Activated CD4-positive, alpha-beta T cell treated with anti-CD3 and anti-CD28 coated beads, Interleukin-2, amount 50 U/mL, for 16 hours (primary cell): ENCODE data around the gene TTLL4.
"Not testable (repeated sequence)": the region's sequence is repeated elsewhere in the genome, so short reads cannot be mapped to it uniquely, and the experiment has no call there.

Experiments
- DNase-seq: peaks from one replicate; pipeline ENCODE4 v3.0.0-alpha.2; 2020

The TTLL4 gene

GRCh38 chr2:218745559-218746469 is 35.2 kb downstream of the TTLL4 start:
- no peak for DNase-seq

- DNase-seq: no peak
Measured at GRCh38 chr2:218746470-218746795, 35.8 kb downstream of the TTLL4 start.

DNA sequence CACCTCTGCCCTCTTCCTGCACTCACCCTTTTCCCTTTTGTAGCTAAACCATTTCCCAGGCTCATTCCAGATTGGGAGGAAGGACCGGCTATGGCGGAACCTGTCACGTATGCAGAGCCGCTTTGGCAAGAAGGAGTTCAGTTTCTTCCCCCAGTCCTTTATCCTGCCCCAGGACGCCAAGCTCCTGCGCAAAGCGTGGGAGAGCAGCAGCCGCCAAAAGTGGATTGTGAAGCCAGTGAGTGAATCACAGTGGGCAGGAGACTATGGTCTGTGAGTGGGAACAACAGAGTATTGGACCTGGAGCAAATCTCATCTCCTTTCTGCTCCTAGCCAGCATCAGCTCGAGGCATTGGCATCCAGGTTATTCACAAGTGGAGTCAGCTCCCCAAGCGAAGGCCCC is 36.3 kb downstream of the TTLL4 start:
- DNase-seq: no peak

GRCh38 chr2:218748741-218749441 is 38.3 kb downstream of the TTLL4 start:
- DNase-seq: no peak

DNA sequence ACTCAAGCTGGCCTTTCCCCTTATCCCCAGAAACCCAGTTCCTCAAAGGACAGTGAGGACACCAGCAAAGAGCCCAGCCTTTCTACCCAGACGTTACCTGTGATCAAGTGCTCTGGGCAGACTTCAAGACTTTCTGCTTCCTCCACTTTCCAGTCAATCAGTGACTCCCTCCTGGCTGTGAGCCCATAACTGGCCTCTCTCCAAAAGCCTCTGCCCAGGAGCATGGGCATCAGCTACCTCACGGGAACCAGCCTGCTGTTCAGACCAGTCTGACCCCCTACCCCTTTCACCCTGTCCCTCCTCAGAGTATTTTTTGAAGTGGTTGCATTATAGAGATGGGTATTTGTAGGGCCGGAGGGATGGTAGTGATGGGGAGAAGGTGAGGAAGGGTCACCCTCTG is 43.6 kb downstream of the TTLL4 start:
- DNase-seq: no peak

DNA sequence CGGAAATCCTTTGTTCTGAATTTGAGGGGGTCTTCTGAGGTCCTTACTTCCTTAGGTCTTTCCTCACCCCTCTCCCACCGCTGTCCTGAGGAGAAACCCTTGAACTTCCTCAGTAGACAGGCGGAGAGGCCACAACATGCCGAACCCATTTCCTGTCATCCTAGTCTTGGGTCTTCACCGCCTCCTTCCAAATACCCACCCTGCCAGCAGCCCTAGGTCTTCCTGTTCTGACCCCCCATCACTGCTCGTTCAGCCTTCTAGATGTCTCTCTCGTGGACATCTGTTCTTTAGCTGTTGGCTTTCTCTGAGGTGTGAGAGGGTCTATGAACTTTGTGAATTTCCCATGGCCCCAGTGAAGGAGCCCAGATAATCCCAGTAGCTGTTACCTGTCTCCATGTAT is 44.1 kb downstream of the TTLL4 start:
- DNase-seq: no peak

GRCh38 chr2:218755198-218755566 is 44.5 kb downstream of the TTLL4 start:
- no peak for DNase-seq

DNA sequence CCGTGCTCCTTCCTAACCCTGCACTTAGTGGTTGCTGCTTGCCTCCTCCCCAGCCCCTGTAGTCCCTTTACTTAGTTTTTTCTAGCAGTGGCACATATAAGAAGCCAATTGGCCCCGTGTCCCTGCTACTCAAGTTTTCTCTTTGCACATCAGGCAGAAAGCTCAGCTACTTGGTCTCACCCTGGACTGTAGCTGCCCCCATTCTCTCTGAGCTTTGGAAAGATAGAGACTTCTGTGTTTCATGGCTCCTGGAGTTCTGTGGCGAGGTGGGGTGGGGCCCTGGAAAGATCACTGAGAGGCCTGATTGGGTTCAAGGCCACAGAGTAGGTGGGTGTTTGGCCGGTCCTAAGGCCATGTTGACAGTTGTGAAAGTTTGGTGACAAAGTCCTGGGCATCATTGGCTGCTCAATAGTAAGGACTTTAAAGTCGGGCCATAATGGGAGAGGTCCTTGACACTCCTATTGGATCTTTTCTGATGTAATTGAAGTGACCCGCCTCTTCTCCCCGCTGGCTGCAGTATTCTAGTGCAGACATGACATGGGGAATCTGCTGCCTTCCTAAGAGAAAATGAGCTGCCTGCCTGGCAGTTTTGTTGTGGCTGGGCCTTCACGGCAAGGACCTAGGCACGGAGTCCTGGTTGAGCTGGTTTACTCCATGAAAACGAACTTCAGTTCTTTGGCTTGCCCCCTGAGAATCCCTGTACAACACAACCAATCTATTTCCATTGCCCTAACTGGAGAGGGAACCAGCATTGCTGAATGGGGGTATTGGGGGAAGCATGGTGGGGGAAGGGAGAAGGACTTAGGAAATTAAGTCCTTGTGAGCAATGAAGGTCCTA is 45.2 kb downstream of the TTLL4 start:
- no peak for DNase-seq

- no peak for DNase-seq
Measured at GRCh38 chr2:218756599-218757377, 46.2 kb downstream of the TTLL4 start.

DNA sequence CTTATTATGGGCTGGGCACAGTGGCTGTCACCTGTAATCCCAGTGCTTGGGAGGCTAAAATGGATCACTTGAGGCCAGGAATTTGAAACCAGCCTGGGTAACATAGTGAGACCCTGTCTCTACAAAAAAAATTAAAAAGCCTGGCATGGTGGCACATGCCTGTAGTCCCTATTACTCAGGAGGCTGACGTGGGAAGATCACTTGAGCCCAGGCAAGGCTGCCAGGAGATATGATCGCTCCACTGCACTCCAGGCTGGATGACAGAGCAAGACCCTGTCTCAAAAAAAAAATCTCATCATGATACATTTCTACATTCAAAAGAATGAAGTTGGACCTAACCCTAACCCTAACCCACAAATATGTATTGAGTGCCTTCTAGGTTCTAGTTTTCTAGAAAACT is 51.2 kb downstream of the TTLL4 start:
- no peak for DNase-seq

DNA sequence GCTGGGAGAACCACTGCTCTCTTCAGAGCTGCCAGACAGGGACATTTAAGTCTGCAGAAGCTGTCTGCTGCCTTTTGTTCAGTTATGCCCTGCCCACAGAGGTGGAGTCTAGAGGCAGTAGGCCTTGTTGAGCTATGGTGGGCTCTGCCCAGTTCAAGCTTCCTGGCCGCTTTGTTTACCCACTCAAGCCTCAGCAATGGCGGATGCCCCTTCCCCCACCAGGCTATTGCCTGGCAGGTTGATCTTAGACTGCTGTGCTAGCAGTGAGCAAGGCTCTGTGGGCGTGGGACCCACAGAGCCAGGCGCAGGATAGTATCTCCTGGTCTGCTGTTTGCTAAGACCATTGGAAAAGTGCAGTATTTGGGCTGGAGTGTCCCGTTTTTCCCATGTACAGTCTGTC is 62.1 kb downstream of the TTLL4 start:
- not testable (repeated sequence) for DNase-seq

DNA sequence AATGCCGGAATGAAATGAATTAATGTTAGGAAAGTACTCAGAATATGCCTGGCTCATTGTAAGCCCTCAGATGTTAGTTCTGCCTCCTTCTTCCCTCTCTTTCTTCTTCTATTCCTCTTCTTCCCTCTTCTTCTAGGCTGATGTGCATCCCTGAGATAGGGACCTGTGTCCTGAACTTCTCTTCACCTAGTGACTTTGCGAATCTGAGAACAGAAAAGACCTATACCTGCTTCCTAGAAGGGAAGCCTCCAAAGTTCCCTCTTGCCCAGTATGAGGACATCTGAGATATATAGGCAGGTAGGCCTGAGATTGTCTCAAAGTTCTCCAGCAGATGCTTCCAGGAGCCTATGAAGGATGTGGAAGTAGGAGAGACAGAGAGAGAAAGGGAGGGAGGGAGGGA is 63.2 kb downstream of the TTLL4 start:
- DNase-seq: no peak

GRCh38 chr2:218776488-218776887 is 65.9 kb downstream of the TTLL4 start:
- no peak for DNase-seq

DNA sequence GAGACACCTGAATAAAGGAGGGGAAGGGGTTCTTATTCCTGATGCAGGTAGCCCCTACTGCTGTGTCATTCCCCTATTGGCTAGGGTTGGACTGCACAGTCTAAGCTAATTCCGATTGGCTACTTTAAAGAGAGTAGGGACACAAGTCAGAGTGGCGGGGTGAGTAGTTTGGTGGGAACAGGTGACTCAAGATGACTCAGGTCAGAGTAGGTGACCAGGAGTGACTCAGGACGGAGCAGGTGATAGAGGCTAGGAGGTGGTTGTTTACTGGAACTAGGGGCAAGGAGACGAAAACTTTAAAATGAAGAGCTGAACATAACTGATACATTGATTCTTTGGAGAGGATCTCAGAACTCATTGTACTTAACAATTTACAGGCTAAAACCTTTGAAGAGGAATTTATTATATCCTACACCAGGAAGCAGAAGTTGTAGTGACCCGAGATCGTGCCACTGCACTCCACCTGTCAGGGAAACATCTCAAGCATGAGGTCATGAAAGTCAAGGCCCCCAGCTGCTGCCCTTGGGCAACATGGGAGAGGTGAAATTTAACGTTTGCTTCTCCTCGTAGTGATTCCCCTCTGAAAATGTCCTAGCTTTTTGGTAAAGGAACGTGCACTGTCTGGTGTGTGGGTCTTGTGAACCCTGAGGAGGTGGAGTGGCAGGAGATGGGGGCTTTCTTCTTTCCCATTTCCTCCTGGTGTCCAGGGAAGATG is 66.8 kb downstream of the TTLL4 start:
- DNase-seq: no peak

DNA sequence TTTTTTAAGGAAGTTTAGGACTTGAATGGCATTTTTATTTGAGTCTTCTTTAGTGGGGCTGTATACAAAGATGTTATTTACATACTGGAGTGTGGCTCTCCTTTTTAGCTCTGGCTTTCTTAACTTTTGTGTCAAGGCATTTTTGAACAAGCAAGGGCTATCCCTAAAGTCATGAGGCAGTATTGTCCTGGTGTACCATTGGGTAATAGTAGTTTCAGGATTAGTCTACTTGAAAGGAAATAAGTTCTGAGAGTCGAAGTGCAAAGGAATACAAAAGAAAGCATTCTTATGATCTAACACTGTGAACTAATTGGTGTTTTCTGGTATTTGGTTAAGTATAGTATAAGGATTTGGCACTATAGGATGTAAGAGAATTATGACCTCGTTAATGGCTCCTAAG is 69.4 kb downstream of the TTLL4 start:
- DNase-seq: peak; percentile 2

GRCh38 chr2:218780851-218781690 is 70.4 kb downstream of the TTLL4 start:
- no peak for DNase-seq

- no peak for DNase-seq
Measured at GRCh38 chr2:218781691-218782527, 71.3 kb downstream of the TTLL4 start, which contains the start of gene CYP27A1. CYP27A1 (plus strand) TSS chr2:218782147; CDS start chr2:218782183, 36 bp downstream.

GRCh38 chr2:218782528-218782844 is 71.9 kb downstream of the TTLL4 start:
- DNase-seq: no peak

- no peak for DNase-seq
Measured at GRCh38 chr2:218783688-218784087, 73.1 kb downstream of the TTLL4 start.

- no peak for DNase-seq
Measured at GRCh38 chr2:218785103-218785502, 74.5 kb downstream of the TTLL4 start.
